Measurements from ENCODE around the gene CCDC51. TPM values are rescaled to one million over a fixed set of nuclear protein-coding genes. Genes with fewer than 3 reads are reported as not detected.

CCDC51 gene
- total RNA-seq, 1 experiment from 2014 or later = 23.3 TPM

Other genes starting within 250 kb of the CCDC51 start
- 0.15 TPM in 1 of 2 replicates, not detected in the other for gene CAMP, start 216.6 kb downstream of the CCDC51 start, total RNA-seq (2014; rRNA removed; shearing (Covaris generic))
- 1.3 and 1.5 TPM in 2 replicates for gene ZNF589, start 199.0 kb downstream of the CCDC51 start, total RNA-seq (2014; rRNA removed; shearing (Covaris generic))
- 16.6 and 20.0 TPM in 2 replicates for gene NME6, start 138.8 kb downstream of the CCDC51 start, total RNA-seq (2014; rRNA removed; shearing (Covaris generic))
- gene SPINK8, start 106.5 kb downstream of the CCDC51 start, total RNA-seq (2014; rRNA removed; shearing (Covaris generic)) = not detected in 2 replicates
- gene FBXW12, start 67.9 kb downstream of the CCDC51 start, total RNA-seq (2014; rRNA removed; shearing (Covaris generic)) = 0.08 TPM in 1 of 2 replicates, not detected in the other
- gene PLXNB1, start 10.0 kb downstream of the CCDC51 start, total RNA-seq (2014; rRNA removed; shearing (Covaris generic)) = 4.3 and 9.6 TPM in 2 replicates
- 502 and 627 TPM in 2 replicates for gene TMA7, start 138 bp upstream of the CCDC51 start, total RNA-seq (2014; rRNA removed; shearing (Covaris generic))
- gene ATRIP, start 6.6 kb upstream of the CCDC51 start, total RNA-seq (2014; rRNA removed; shearing (Covaris generic)) = 5.3 and 5.7 TPM in 2 replicates
- 100 and 108 TPM in 2 replicates for gene SHISA5, start 64.1 kb upstream of the CCDC51 start, total RNA-seq (2014; rRNA removed; shearing (Covaris generic))
- 4.8 and 5.2 TPM in 2 replicates for gene PFKFB4, start 116.7 kb upstream of the CCDC51 start, total RNA-seq (2014; rRNA removed; shearing (Covaris generic))
- 0.29 and 0.56 TPM in 2 replicates for gene UCN2, start 123.7 kb upstream of the CCDC51 start, total RNA-seq (2014; rRNA removed; shearing (Covaris generic))
- 6.8 and 7.0 TPM in 2 replicates for gene COL7A1, start 155.2 kb upstream of the CCDC51 start, total RNA-seq (2014; rRNA removed; shearing (Covaris generic))
- gene UQCRC1, start 169.5 kb upstream of the CCDC51 start, total RNA-seq (2014; rRNA removed; shearing (Covaris generic)) = 171 and 176 TPM in 2 replicates
- gene TMEM89, start 181.7 kb upstream of the CCDC51 start, total RNA-seq (2014; rRNA removed; shearing (Covaris generic)) = not detected in 2 replicates
- 7.8 and 9.6 TPM in 2 replicates for gene SLC26A6, start 195.3 kb upstream of the CCDC51 start, total RNA-seq (2014; rRNA removed; shearing (Covaris generic))
- 3.0 and 3.1 TPM in 2 replicates for gene CELSR3, start 222.8 kb upstream of the CCDC51 start, total RNA-seq (2014; rRNA removed; shearing (Covaris generic))
- 8.8 and 21.1 TPM in 2 replicates for gene NCKIPSD, start 245.8 kb upstream of the CCDC51 start, total RNA-seq (2014; rRNA removed; shearing (Covaris generic))

Measured in H4 (cell line).